ENCODE results near the gene WNK3.

The WNK3 gene

GRCh38 chrX:54237014-54237413 lies 120.8 kb downstream of the WNK3 start:
- no peak for DNase-seq

- no peak for DNase-seq
These were observed 127.3 kb downstream of the WNK3 start for GRCh38 chrX:54230435-54231148.

- no peak for DNase-seq
These were observed 134.3 kb downstream of the WNK3 start for GRCh38 chrX:54223581-54223980.

DNA sequence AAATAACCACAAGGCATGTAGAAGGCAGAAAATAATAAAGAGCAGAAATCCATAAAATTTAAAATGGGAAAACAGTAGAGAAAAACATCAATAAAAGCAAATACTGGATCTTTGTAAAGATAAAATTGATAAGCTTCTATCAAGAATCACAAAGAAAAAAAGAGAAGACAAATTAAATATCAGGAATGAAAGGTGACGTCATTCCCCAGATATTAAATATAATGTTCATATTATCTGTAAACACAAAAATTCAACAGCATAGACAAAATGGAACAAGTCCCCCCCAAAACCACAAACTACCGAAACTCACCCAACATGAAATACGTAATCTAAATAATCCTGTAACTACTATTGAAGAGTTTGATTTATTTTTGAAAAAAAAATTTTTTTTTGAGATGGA lies 144.2 kb downstream of the WNK3 start:
- DNase-seq = no peak

- no peak for DNase-seq
These were observed 149.3 kb downstream of the WNK3 start for GRCh38 chrX:54208531-54208930.

DNA sequence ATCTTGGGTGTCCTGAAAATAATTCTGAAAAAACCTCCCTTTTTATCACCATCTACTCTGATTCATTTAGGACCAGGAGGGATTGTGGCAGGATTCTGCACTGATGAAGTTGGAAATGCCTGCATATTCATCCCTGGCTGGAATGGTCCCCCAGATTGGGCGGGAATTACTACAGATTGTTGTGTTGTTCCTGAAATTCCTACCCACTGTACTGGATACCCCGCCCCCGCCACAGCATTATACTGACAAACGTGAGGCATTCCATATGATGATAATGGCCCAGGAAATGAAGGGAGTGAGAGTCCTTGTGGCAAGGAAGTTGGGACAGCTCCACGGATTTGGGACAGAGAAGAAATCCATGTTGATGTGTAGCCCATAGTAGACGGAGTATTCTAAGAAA lies 159.6 kb downstream of the WNK3 start:
- no peak for DNase-seq

GRCh38 chrX:54194982-54195588 lies 162.8 kb downstream of the WNK3 start:
- no peak for DNase-seq

GRCh38 chrX:54193085-54193821 lies 164.6 kb downstream of the WNK3 start:
- DNase-seq = no peak

DNA sequence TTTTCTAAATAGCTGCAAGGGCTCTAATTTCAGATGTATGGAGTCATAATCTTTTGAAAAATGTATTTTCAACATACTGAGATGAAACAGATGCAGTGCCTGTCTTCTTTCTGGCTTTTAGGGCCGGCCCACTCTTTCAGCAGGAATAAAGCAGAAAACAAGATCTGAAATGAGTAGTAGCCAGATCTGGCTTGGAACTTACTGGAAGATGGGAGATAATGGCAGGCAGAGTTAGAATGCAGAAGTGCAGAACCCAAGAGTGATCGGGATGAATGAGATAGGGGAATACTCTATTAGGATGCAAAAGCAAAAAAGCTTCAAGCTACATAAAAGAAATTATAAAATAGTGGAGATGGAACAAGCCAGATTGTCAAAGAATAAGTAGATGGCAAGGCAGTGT lies 173.4 kb downstream of the WNK3 start:
- no peak for DNase-seq

DNA sequence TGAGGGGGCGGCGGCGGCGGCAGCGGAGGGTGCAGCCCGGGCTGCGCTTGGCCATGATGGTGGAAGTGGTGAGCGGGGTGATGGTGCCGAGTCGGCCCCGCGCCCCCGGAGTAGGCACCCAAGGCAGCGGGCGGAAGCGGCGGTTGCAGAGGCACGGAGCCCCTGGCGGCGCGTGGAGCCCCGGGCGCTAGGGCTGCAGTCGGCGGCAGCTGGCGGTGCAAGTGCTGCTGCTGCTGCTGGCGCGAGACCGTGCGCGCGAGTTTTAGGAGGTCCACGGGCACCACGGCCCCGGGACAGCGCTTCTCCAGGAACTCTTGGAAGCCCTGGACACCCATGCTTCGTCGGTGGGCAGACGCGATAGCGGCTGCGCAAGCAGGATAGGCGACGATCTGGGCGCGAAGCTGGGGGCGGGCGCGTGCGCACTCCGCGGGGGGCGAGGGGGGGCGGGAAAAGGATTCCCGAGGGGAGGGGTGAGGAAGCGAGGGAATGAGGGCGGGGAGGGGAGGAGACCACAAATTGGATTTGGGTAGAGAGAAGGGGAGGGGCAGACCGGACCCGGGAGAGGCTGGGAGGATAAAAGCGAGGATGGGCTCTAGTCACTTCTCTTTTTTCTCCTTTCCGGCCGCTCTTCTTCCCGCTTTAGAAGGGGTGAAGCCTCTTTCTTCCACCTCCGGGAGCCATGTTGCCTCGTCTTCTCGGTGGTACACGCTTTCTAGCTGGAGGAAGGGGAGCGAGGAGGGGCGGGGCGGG lies 174.8 kb downstream of the WNK3 start, which contains the start of gene FAM120C:
TSS of gene FAM120C (minus strand) at position 391 of the 750 bp plus-strand sequence. CDS start at position 335, 56 bp downstream.
- DNase-seq = peak; percentile 68

- DNase-seq = peak; percentile 74
These were observed 175.5 kb downstream of the WNK3 start for GRCh38 chrX:54182194-54182863.

GRCh38 chrX:54181202-54181953 lies 176.5 kb downstream of the WNK3 start:
- no peak for DNase-seq

GRCh38 chrX:54180403-54180802 lies 177.4 kb downstream of the WNK3 start:
- no peak for DNase-seq

- DNase-seq = no peak
These were observed 179.5 kb downstream of the WNK3 start for GRCh38 chrX:54178100-54178940.

- no peak for DNase-seq
These were observed 180.5 kb downstream of the WNK3 start for GRCh38 chrX:54177306-54177705.

DNA sequence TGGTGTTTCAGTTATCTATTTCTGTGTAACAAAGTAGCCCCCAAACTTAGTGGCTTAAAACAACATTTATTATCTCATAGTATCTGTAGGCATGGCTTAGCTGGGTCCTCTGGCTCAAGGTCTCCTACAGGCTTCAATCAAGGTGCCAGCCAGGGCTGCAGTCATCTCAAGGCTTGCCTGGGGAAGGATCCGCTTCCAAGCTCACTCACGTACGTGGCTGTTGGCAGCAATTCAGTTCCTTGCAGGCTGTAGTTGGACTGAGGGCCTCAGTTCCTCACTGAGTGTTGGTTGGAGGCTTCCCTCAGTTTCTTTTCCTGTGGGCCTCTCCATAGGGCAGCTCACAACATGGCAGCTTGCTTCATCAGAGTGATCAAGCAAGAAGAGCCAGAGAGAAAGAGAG lies 184.1 kb downstream of the WNK3 start:
- no peak for DNase-seq

GRCh38 chrX:54172455-54172854 lies 185.4 kb downstream of the WNK3 start:
- no peak for DNase-seq

- no peak for DNase-seq
These were observed 186.2 kb downstream of the WNK3 start for GRCh38 chrX:54171527-54172250.

DNA sequence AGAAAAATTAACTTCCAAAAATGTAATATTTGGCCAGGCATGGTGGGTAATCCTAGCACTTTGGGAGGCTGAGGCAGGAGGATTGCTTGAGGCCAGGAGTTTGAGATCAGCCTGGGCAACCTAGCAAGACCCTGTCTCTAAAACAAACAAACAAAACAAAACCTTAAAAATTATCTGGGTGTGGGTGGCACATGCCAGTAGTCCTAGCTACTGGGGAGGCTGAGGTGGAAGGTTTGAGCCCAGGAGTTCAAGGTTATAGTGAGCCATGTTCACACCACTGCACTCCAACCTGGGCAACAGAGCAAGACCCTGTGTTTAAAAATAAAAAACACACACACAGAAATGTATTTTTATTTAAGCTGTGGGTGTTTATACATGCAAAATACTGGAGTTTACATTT lies 186.8 kb downstream of the WNK3 start:
- DNase-seq = no peak

- DNase-seq = no peak
These were observed 190.9 kb downstream of the WNK3 start for GRCh38 chrX:54166915-54167314.

Measured in activated naive CD4-positive, alpha-beta T cell treated with Interleukin-2 at 50 U/mL for 16 hours (primary cell).